AG09309 (cell line): ENCODE data around the gene GAB2.
"Not testable (repeated sequence)": the region's sequence is repeated elsewhere in the genome, so short reads cannot be mapped to it uniquely, and the experiment has no call there.

Experiments
- DNase-seq: peaks from one replicate; pipeline ENCODE4 v3.0.0-alpha.2; 2010; ENCODE audit warnings: low read depth
- H3K4me3 ChIP-seq: 2 replicates; pipeline ENCODE4 v1.5.1; 2011; ENCODE audit warnings: mild to moderate bottlenecking, low read depth, low read length, moderate library complexity; ENCODE audit not compliant: control insufficient read depth
- TF ChIP-seq, protein P1 (sequence below): IDR thresholded peaks from 2 replicates; pipeline ENCODE4 v1.5.1; 2011; ENCODE audit warnings: mild to moderate bottlenecking, low read depth, low read length, inconsistent platforms; ENCODE audit not compliant: insufficient read depth, control insufficient read depth; ENCODE audit errors: missing control alignments

The GAB2 gene

GRCh38 chr11:78224906-78225420 is 192.7 kb downstream of the GAB2 start:
- TF ChIP-seq, protein P1, sequence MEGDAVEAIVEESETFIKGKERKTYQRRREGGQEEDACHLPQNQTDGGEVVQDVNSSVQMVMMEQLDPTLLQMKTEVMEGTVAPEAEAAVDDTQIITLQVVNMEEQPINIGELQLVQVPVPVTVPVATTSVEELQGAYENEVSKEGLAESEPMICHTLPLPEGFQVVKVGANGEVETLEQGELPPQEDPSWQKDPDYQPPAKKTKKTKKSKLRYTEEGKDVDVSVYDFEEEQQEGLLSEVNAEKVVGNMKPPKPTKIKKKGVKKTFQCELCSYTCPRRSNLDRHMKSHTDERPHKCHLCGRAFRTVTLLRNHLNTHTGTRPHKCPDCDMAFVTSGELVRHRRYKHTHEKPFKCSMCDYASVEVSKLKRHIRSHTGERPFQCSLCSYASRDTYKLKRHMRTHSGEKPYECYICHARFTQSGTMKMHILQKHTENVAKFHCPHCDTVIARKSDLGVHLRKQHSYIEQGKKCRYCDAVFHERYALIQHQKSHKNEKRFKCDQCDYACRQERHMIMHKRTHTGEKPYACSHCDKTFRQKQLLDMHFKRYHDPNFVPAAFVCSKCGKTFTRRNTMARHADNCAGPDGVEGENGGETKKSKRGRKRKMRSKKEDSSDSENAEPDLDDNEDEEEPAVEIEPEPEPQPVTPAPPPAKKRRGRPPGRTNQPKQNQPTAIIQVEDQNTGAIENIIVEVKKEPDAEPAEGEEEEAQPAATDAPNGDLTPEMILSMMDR, result no peak
- DNase-seq, result no peak

DNA sequence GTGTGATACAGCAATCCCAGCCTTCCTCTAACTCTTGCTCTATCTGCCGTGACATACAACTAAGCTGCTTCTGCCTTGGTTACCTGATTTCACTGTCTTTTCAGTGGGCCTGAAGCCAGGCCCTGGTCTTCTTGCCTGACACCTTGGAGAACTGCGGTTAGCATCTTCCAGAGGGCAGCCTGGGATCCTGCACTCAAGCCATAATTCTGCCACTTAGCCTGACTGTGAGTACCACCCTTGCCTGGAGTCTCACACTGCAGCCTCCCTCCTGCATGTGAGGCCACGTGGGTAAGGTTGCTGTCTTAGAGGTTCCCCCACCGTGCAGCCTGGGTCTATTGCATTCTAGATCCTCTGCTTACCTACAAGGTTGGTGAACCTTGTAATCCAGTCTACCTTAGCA is 193.1 kb downstream of the GAB2 start:
- DNase-seq, result no peak
- TF ChIP-seq, protein P1, result no peak
- H3K4me3 ChIP-seq, result no peak overlapping the region

More at GRCh38 chr11:78224906-78225420, 192.7 kb downstream of the GAB2 start:
- no peak overlapping the region for H3K4me3 ChIP-seq

GRCh38 chr11:78223320-78223954 is 194.2 kb downstream of the GAB2 start:
- no peak overlapping the region for H3K4me3 ChIP-seq
- DNase-seq, result no peak
- TF ChIP-seq, protein P1, result no peak

GRCh38 chr11:78222726-78223125 is 194.9 kb downstream of the GAB2 start:
- H3K4me3 ChIP-seq, DNase-seq: not testable (repeated sequence)

GRCh38 chr11:78221396-78222315 is 196.0 kb downstream of the GAB2 start:
- H3K4me3 ChIP-seq, result no peak overlapping the region
- DNase-seq, result no peak
- TF ChIP-seq, protein P1, result no peak

GRCh38 chr11:78220218-78221157 is 197.1 kb downstream of the GAB2 start:
- TF ChIP-seq, protein P1, result no peak
- no peak overlapping the region for H3K4me3 ChIP-seq

More at GRCh38 chr11:78220218-78221157, 197.1 kb downstream of the GAB2 start:
- no peak for DNase-seq
